Measurements from ENCODE around the gene WDR3. TPM values are rescaled to one million over a fixed set of nuclear protein-coding genes. Genes with fewer than 3 reads are reported as not detected.

Gene WDR3
- 38.7 and 48.0 TPM in 2 replicates for total RNA-seq (2014; rRNA removed; shearing (Covaris generic))
- polyA plus RNA-seq (2016; fragmentation: Nextera tagmentation; extraction: Ambion mirVana) = 20.7 and 26.2 TPM in 2 replicates
- long read RNA-seq, full-length matches to known transcripts = 1 of 21 reads
- long read RNA-seq, partial matches to known transcripts = 10 of 21 reads
- long read RNA-seq, other reads (novel, unspliced or antisense) = 10 of 21 reads

DNA sequence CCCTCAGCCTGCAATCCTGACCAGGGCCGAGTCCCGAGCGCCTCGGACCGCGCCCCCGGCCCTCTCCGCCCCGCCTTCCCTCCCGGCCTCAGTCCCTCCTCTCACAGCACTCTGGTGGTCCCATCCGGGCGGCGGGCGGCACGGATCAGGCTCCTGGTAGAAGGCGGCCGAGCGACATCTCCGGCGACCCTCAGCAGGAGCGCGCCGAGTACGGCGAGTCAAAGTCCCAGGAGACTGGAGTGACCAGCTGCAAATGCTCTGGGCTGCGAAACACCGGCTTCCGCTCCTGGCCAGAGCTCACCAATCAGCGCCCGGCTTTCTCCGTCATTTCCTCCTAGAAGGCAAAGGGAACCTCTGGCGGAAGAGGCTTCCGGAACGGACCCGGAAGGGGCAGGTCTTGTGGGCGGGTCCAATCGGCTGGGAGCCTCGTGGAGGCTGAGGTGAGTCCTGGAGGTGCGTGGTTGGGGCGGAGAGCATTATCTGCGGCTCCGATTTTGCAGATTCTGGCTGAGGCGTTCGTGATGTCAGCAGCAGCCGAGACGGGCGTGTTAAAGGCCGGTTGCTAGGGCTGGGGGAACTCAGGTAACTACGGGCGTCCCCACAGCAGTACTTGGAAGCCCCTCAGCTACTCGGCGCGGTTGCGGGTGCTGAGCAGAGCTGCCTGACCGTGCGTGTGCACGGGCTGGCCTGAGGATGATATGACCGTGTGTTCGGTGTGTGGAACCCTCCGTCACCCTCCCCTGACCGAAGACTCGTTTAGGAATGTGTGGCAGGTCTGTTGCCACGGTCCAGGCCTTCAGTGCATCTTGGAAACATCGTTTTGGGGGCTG, at the start of gene WDR3, which contains the start of gene GDAP2:
Gene WDR3, plus strand, starts transcription at position 397 of the 830 bp plus-strand sequence. CDS start 3,581 bp downstream, outside the sequence.
Gene GDAP2, minus strand, starts transcription at position 279 of the 830 bp plus-strand sequence. CDS start 9,264 bp downstream, outside the sequence.
- H3K4me1 Mint-ChIP-seq = peaks cover 38% of the 10 kb centered on the region
- Histone ChIP-seq H3K4me2 (peak within 1 kb of the TSS; percentile 98), H3K9me2 (ENCODE audit: insufficient read depth) (no peaks in the 10 kb centered on the region), H3K79me2 (replicated peaks; ENCODE audit: insufficient read depth) (peaks cover 93% of the 10 kb centered on the region), H2AFZ (peak within 1 kb of the TSS; percentile 76), H3K4me1 (ENCODE audit: insufficient read depth) (peaks cover 28% of the 10 kb centered on the region), H3F3A (replicated peaks; ENCODE audit: low read depth) (no peaks in the 10 kb centered on the region), H3K36me3 (ENCODE audit: insufficient read depth) (no peaks in the 10 kb centered on the region), H4K20me1 (replicated peaks; ENCODE audit: insufficient read depth) (peaks cover 21% of the 10 kb centered on the region), H3K4me3 (peak within 1 kb of the TSS; percentile 78), H3K27ac (ENCODE audit: low read depth) (0 out of 2 replicates have a peak within 1 kb of the TSS, but pooled peaks have one; percentile 3), H3K27me3 (ENCODE audit: insufficient read depth) (no peaks in the 10 kb centered on the region)
- ATAC-seq (peak; percentile 94), DNase-seq (ENCODE audit: low spot score) (peak; percentile 99)
- peak within 1 kb of the TSS; percentile 96 for H3K4me3 Mint-ChIP-seq
- H3K36me3 Mint-ChIP-seq (ENCODE audit: low read depth) = peaks cover 9% of the 10 kb centered on the region; the same call in 2 of the 3 replicates
- peaks cover 10% of the 10 kb centered on the region for H3K27me3 Mint-ChIP-seq (ENCODE audit: insufficient read depth, low read depth, poor library complexity)
- peak within 1 kb of the TSS; percentile 85 for H3K27ac Mint-ChIP-seq
- TF ChIP-seq, protein P1, sequence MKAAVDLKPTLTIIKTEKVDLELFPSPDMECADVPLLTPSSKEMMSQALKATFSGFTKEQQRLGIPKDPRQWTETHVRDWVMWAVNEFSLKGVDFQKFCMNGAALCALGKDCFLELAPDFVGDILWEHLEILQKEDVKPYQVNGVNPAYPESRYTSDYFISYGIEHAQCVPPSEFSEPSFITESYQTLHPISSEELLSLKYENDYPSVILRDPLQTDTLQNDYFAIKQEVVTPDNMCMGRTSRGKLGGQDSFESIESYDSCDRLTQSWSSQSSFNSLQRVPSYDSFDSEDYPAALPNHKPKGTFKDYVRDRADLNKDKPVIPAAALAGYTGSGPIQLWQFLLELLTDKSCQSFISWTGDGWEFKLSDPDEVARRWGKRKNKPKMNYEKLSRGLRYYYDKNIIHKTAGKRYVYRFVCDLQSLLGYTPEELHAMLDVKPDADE (IDR thresholded peaks at IDR 0.05) = peak; percentile 70
- no peak for TF ChIP-seq ZNF114 (CRISPR knock-in tag; IDR thresholded peaks at IDR 0.05)
- TF ChIP-seq CREB1 (CRISPR knock-in tag; IDR thresholded peaks at IDR 0.05; ENCODE audit: low read depth) = peak; percentile 77
- peak; percentile 88 for TF ChIP-seq POLR2AphosphoS5 (IDR thresholded peaks at IDR 0.05; ENCODE audit: low read depth)
- H3K9me3 Mint-ChIP-seq = no peaks in the 10 kb centered on the region

GRCh38 chr1:117883616-117884015, 45.9 kb upstream of the WDR3 start:
- Mint-ChIP-seq H3K27me3 (ENCODE audit: insufficient read depth, low read depth, poor library complexity) (no peaks in the 10 kb centered on the region), H3K27ac (no peak overlapping the region), H3K4me1 (no peaks in the 10 kb centered on the region), H3K4me3 (no peak overlapping the region), H3K36me3 (ENCODE audit: low read depth) (no peaks in the 10 kb centered on the region), H3K9me3 (no peaks in the 10 kb centered on the region)
- Histone ChIP-seq H3K9me2 (ENCODE audit: insufficient read depth) (no peaks in the 10 kb centered on the region), H3K79me2 (replicated peaks; ENCODE audit: insufficient read depth) (no peaks in the 10 kb centered on the region), H2AFZ (no peak overlapping the region), H3K4me1 (ENCODE audit: insufficient read depth) (no peaks in the 10 kb centered on the region), H3F3A (replicated peaks; ENCODE audit: low read depth) (no peaks in the 10 kb centered on the region), H3K27ac (ENCODE audit: low read depth) (no peak overlapping the region), H3K4me2 (no peak overlapping the region), H3K36me3 (ENCODE audit: insufficient read depth) (no peaks in the 10 kb centered on the region; the same call in 1 of the 2 replicates), H3K4me3 (no peak overlapping the region), H3K27me3 (ENCODE audit: insufficient read depth) (no peaks in the 10 kb centered on the region), H4K20me1 (replicated peaks; ENCODE audit: insufficient read depth) (no peaks in the 10 kb centered on the region)
- TF ChIP-seq, protein P2, sequence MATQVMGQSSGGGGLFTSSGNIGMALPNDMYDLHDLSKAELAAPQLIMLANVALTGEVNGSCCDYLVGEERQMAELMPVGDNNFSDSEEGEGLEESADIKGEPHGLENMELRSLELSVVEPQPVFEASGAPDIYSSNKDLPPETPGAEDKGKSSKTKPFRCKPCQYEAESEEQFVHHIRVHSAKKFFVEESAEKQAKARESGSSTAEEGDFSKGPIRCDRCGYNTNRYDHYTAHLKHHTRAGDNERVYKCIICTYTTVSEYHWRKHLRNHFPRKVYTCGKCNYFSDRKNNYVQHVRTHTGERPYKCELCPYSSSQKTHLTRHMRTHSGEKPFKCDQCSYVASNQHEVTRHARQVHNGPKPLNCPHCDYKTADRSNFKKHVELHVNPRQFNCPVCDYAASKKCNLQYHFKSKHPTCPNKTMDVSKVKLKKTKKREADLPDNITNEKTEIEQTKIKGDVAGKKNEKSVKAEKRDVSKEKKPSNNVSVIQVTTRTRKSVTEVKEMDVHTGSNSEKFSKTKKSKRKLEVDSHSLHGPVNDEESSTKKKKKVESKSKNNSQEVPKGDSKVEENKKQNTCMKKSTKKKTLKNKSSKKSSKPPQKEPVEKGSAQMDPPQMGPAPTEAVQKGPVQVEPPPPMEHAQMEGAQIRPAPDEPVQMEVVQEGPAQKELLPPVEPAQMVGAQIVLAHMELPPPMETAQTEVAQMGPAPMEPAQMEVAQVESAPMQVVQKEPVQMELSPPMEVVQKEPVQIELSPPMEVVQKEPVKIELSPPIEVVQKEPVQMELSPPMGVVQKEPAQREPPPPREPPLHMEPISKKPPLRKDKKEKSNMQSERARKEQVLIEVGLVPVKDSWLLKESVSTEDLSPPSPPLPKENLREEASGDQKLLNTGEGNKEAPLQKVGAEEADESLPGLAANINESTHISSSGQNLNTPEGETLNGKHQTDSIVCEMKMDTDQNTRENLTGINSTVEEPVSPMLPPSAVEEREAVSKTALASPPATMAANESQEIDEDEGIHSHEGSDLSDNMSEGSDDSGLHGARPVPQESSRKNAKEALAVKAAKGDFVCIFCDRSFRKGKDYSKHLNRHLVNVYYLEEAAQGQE (IDR thresholded peaks at IDR 0.05; ENCODE audit: unreplicated experiment) = no peak
- TF ChIP-seq CREB1 (CRISPR knock-in tag; IDR thresholded peaks at IDR 0.05; ENCODE audit: low read depth) = no peak
- DNase-seq (ENCODE audit: low spot score) = no peak
- ATAC-seq = no peak

Measured in GM23338 (cell line).